Left ventricle myocardium inferior (tissue), 1 donor: ENCODE measurements around the gene LRRFIP1. TPM values are rescaled to one million over a fixed set of nuclear protein-coding genes. Genes with fewer than 3 reads are reported as not detected.
"Not testable (repeated sequence)": the region's sequence is repeated elsewhere in the genome, so short reads cannot be mapped to it uniquely, and the experiment has no call there.

ENCODE experiments used
- DNase-seq: peaks from one replicate; pipeline ENCODE4 v3.0.0-alpha.2; 2020
- H3K27ac ChIP-seq: fragments of 200-600 bp; replicated peaks from 2 replicates; pipeline ENCODE4 v1.8.0; 2021
- H3K27me3 ChIP-seq: fragments of 200-600 bp; 2 replicates; pipeline ENCODE4 v1.8.0; 2021; ENCODE audit warnings: low read depth
- H3K36me3 ChIP-seq: fragments of 200-600 bp; 2 replicates; pipeline ENCODE4 v1.8.0; 2021
- H3K4me1 ChIP-seq: fragments of 200-600 bp; 2 replicates; pipeline ENCODE4 v1.8.0; 2021
- H3K4me3 ChIP-seq: fragments of 200-600 bp; 2 replicates; pipeline ENCODE4 v1.8.0; 2021; ENCODE audit warnings: mild to moderate bottlenecking, moderate library complexity
- H3K9me3 ChIP-seq: fragments of 200-600 bp; replicated peaks from 2 replicates; pipeline ENCODE4 v1.8.0; 2021
- CTCF ChIP-seq: fragments of 200-600 bp; IDR thresholded peaks from 2 replicates; pipeline ENCODE4 v1.8.0; 2021; ENCODE audit warnings: antibody characterized with exemption, mild to moderate bottlenecking, borderline replicate concordance
- intact Hi-C: fragments of 100-400 bp; cut with micrococcal nuclease; formaldehyde crosslinking; loops from one replicate; pipeline ENCODE4 v1.11.0; 2022
- total RNA-seq: library from RNA; stranded (reverse); fragmentation: NEBNext Ultra II Directional; extraction: Animal tissue kit (Norgen Biotek cat#: 25700); gene quantifications from one replicate; pipeline ENCODE4 v1.2.1, GENCODE V29; 2021
- donor health status: DM: no; HTN: yes; CAD: no; lungs with severe emphysema.

The LRRFIP1 gene
- total RNA-seq, 1 donor from 2014 or later, result 97.1 TPM

GRCh38 chr2:237686659-237687136, 59.3 kb downstream of the LRRFIP1 start:
- Histone ChIP-seq H3K27ac (peak overlapping the region; percentile 94), H3K27me3 (no peaks in the 10 kb centered on the region), H3K36me3 (no peaks in the 10 kb centered on the region), H3K9me3 (no peaks in the 10 kb centered on the region), H3K4me1 (peaks cover 73% of the 10 kb centered on the region), H3K4me3 (no peak overlapping the region)
- TF ChIP-seq CTCF, result peak; percentile 13
- peak; percentile 30 for DNase-seq
- intact Hi-C loops, result no loop called here

GRCh38 chr2:237688081-237688480, 60.7 kb downstream of the LRRFIP1 start:
- peak overlapping the region; percentile 94 for H3K27ac ChIP-seq
- intact Hi-C loops, result no loop called here
- H3K36me3 ChIP-seq, result no peaks in the 10 kb centered on the region
- peaks cover 70% of the 10 kb centered on the region for H3K4me1 ChIP-seq
- no peaks in the 10 kb centered on the region for H3K27me3 ChIP-seq
- no peak overlapping the region for H3K4me3 ChIP-seq
- no peaks in the 10 kb centered on the region for H3K9me3 ChIP-seq
- no peak for TF ChIP-seq CTCF
- DNase-seq, result no peak

GRCh38 chr2:237688541-237688940, 61.2 kb downstream of the LRRFIP1 start:
- intact Hi-C loops, DNase-seq, H3K4me3 ChIP-seq, H3K9me3 ChIP-seq, H3K36me3 ChIP-seq, H3K27me3 ChIP-seq: not testable (repeated sequence)
- peak overlapping the region; percentile 94 for H3K27ac ChIP-seq
- H3K4me1 ChIP-seq, result peaks cover 70% of the 10 kb centered on the region

- H3K36me3 ChIP-seq, result no peaks in the 10 kb centered on the region
- no peaks in the 10 kb centered on the region for H3K27me3 ChIP-seq
- no peak for TF ChIP-seq CTCF
- peak overlapping the region; percentile 94 for H3K27ac ChIP-seq
- no peaks in the 10 kb centered on the region for H3K9me3 ChIP-seq
- peaks cover 77% of the 10 kb centered on the region for H3K4me1 ChIP-seq
- H3K4me3 ChIP-seq, result no peak overlapping the region
- intact Hi-C loops, result no loop called here
- no peak for DNase-seq
These were observed 62.1 kb downstream of the LRRFIP1 start for GRCh38 chr2:237689336-237690131.

GRCh38 chr2:237691029-237691907, 63.9 kb downstream of the LRRFIP1 start:
- Histone ChIP-seq H3K4me1 (peaks cover 94% of the 10 kb centered on the region), H3K27me3 (no peaks in the 10 kb centered on the region), H3K27ac (peak overlapping the region; percentile 94), H3K36me3 (no peaks in the 10 kb centered on the region), H3K9me3 (no peaks in the 10 kb centered on the region), H3K4me3 (peak overlapping the region; percentile 94)
- no peak for TF ChIP-seq CTCF
- DNase-seq, result peak; percentile 20
- intact Hi-C loops, result no loop called here
